NCI-H146 (cell line): ENCODE results near the gene SHISA4.

Source experiments
- DNase-seq: peaks from one replicate; lab custom pipeline; 2025; lab: John Stamatoyannopoulos, UW

The SHISA4 gene

GRCh38 chr1:201882665-201883132 is 6.0 kb upstream of the SHISA4 start:
- no peak for DNase-seq

DNA sequence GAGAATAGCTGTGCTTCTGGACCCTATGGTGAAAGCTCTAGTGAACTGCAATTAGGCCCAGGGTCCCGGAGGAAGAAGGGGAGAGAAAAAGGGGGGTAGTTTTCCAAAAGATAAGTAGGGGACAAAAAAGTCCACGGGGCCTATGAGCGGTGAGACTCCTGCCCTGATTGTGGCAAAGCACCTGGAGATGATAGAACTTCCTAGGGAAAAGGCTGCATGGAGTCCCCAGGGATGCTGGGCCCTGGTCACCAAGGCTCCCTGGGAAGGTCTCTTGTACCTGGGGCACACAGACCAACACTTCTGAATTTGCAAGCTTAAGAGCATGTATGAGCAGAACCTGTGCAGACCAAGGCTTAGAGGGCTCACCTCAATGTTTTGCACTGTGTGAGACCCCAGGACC is 5.4 kb upstream of the SHISA4 start:
- DNase-seq: no peak

DNA sequence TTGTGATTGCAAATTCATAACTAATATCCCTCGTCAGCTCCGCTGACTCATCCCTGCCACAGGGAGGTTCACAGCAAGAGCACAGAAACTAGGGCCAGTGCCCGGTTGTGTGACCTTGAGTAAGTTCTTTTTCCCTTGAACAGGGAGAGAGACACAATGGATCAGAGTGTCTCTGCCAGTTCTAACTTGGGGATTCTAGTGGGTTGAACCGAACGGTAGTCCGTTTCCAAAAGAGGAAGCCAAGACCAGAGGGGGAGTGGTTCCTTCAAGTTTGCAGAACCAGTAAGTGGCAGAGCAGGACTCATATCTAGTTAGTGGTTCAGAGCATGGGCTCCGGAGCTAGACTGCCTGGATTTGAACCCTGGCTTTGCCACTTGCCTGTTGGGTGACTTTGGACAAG is 4.9 kb upstream of the SHISA4 start:
- no peak for DNase-seq

DNA sequence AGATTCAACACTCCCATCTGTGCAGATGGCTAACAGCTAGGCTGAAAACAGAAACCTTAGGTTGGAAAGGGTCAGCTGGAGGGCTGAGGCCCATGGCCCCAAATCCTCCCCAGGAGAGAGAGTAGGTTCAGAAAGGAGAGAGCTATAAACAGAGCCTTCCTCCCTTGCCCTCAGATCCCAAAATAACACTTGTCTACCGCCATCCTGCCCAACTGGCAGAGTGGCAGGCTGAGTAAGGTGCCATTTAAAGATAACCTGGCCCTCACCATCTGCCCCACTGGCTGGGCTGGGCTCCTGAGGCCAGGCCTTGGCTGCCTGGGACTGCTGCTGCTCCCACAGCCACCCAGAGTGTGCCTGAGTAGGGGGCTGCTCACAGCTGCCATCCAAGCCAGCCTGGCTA is 4.3 kb upstream of the SHISA4 start:
- DNase-seq: no peak

DNA sequence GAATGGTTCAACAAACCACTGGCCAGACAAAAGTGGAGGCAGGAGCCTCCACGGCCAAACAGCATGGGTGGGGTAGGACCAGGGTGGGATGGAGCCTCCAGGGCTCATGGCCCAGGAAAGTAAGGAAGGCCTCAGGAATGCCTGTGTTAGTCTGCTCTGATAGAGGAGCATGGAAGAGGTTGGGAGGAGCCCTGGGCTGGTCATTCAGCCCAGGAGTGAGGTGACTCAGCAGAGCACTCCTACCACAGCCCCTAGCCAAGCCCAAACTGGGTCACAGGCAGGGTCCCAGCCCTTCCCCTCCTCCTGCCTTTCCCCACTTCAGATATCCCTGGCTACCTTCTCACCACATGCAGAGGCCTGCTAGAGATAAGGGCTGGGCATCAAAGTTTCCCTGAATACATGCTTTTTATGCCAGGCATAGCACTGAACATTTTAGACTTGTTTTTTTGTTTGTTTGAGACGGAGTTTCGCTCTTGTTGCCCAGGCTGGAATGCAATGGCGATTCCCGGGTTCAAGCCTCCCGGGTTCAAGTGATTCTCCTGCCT is 3.1 kb upstream of the SHISA4 start:
- no peak for DNase-seq

DNA sequence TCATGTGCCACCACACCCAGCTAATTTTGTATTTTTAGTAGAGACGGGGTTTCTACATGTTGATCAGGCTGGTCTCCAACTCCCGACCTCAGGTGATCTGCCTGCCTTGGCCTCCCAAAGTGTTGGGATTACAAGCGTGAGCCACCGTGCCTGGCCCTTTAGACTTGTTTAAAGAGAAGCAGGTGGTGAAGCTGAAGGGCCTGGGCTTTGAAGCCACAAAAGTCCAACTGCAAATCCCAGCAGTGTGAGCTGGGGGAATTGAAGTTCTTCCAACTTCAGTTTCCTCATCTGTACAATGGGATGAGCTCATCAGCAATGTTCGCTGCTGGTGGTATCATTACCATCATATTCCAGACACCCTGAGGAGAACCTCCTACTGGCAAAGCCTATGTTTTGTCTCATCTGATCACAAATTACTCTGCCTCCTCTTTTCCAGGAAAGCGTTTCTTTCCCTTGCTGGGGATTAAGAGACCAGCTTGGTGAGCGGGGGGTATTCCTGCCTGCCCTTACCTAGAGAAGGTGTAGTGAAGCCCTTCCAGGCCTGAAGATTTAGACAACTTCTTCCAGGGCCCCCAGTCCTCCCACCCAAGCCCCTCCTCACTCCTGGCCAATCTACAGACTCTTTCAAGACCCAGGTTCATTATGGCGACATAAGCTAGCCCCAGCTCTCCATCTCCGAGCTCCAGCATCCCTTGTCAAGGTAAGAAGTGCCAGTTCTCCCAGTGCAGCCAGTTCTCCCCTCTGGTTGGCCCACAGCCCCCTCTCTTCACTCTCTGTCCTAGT is 2.4 kb upstream of the SHISA4 start:
- no peak for DNase-seq

- no peak for DNase-seq
Observed at GRCh38 chr1:201887116-201887866, 1.4 kb upstream of the SHISA4 start.

- peak; percentile 24 for DNase-seq
Observed at GRCh38 chr1:201889090-201889968, 631 bp downstream of the SHISA4 start.

- DNase-seq: no peak
Observed at GRCh38 chr1:201890223-201890622, 1.5 kb downstream of the SHISA4 start.

- no peak for DNase-seq
Observed at GRCh38 chr1:201890806-201891450, 2.2 kb downstream of the SHISA4 start.

- DNase-seq: no peak
Observed at GRCh38 chr1:201891451-201892045, 2.9 kb downstream of the SHISA4 start.

DNA sequence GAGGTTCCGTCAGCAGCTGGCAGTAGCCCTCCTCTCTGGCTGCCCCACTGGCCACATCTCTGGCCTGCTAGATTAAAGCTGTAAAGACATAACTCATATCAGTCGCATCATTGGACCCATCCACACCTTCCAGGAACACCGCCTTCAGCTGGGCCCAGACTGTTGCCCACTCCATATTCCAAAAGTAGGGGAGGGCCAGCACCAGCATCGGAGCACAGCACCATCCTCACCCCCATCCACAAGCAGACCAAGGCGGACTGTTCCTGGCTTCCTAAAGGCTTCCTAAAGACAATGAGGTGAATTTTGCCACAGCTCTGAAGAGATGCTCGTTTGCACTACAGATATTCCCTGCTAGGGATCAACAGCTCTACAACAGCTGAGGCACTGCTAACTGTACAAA is 3.5 kb downstream of the SHISA4 start:
- DNase-seq: no peak

GRCh38 chr1:201893431-201893830 is 4.7 kb downstream of the SHISA4 start:
- no peak for DNase-seq

DNA sequence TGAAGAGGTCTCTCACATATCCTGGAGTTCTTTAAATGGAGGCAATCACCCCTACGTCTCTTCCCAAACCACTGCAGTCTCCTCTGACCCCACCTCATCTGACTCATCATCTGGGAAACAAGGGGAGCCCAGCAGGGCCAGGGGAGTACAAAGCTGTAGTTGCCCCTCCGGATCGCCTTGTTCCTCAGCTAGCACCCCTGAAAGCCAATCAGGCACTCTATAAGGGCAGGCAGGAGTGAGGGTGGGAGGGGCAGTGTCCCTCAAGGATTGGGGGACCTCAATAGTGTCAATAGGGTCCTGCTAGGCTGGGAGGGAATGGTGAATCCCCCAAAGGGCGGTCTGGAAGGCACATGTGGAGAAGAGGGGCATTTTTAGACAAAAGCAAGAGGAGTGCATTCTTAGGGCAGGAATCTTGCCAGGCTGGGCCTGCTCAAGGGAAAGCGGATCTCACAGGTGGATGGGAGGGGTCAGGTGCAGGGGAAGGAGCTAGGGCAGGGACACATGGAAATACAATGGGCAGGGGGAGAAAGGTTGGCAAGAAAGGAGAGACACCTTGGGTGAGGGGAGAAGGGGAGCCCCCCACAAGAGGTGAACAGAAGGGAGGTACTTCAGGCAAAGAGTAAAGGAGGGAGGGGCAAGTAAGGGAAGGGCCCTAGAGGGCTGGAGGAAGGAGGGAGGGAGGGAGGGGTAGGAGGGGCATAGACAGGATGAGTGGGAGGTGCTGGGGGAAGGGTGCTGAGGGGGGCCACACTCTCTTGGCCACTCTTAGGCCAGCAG is 5.8 kb downstream of the SHISA4 start:
- DNase-seq: no peak

GRCh38 chr1:201895120-201895665 is 6.5 kb downstream of the SHISA4 start:
- no peak for DNase-seq

DNA sequence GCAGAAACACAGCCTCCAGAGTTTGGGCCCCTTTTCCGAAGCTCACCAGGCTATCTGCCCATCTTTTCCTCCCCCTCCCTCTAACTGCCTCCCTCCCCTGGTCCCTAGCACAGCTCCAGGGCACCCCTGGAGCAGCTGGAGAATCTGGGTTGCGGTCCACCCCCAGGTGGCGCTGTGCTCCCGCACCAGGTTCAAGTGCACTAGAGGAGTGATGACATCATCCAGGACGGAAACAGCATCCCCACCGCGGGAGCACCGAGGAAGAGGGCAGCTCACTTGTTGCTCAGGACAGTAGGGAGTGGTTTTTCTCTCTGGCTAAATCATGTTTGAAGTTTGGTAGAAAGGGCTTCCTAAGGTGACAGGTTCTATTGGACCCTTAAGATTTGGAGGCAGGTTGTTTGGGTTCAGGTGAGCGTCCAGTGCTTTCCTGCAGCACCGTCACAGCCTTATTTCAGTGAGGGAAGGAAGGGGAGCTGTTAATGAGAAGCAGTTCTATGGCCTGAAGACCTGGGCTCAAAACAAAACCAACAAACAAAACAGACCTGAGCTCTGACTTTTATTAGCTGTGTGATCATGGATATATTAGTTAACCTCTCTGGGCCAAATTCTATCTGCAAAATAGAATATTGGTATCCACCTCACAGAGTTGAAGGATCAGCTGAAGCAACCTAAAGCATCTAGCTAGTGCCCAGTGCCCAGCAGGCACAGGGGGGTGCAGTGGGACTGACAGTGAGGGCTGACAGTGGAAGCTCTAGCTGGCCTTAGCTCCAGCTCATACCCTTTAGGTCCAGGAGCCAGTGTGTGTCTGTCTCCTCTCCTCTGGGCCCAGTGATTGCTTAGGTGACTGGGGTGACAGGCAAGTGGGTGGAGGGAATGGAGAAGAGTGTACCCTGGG is 7.5 kb downstream of the SHISA4 start:
- DNase-seq: peak; percentile 88

- DNase-seq: no peak
Observed at GRCh38 chr1:201896951-201897391, 8.3 kb downstream of the SHISA4 start.

DNA sequence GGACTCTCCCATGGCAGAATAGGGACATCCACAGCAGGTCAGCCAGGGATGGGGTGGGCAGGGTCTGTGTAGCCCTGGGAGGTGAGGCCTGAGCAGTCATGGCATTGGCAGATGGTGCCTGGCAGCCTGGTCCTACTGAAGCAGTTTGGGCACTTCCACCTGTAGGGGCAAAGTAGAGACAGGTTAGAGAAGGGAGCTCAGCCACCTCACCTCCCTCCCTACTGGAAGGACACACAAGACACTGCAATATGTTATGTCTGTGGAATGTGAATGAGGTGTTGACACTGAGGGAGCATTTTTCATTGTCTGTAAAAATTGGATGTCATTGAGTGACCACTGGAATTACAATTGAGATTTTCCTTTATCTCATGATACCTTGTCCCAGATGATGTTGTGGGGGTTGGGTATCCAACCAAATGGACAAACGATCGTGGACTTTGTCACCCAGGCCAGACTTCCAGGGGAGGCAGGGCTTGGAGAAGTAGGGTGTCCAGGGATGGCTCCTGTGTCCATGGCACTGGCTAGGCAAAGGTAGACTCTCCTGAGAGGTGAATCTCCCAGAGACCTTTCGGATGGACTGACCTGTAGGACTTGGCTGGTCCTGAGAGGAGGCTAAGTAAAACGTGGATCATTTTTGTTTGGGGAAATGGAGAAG is 9.7 kb downstream of the SHISA4 start:
- DNase-seq: no peak
